ENCODE measurements around the gene WDR88. TPM values are rescaled to one million over a fixed set of nuclear protein-coding genes. Genes with fewer than 3 reads are reported as not detected.

WDR88 gene
- total and polyA plus RNA-seq, 2 of the 4 experiments (the other 2 are of a cell fraction), result not detected

DNA sequence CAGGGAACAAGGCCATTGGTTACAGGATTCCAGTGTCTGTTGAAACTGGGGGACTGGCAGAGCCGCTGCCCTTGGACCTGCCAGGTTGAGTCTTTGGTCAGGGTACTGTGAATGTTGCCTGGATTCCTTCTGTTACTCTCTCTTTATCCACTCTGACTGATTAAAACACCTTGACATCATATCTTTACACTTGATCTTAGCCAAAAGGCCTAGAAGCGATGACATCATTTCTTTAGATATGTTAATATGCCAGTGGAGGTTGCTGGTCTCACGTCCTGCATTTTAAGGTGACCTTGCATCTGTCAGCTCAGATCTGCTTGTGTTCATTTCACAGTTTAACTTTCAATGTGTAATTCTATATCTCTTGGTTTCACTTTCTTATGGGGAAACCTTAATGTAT is 41.7 kb upstream of the WDR88 start:
- CTCF ChIA-PET, result interaction anchor here (1.4 kb wide), 1 partner anchor 114 kb away, joined by 3 read pairs; no protein-coding TSS in a partner anchor
- in situ Hi-C loops (cut with MboI; ENCODE audit: low sequenced_read_pairs) (no loop called here), dilution Hi-C loops (cut with HindIII; ENCODE audit: low sequenced_read_pairs, unreplicated experiment) (no loop called here), intact Hi-C loops (cut with micrococcal nuclease) (no loop called here)
- no peak overlapping the region for H4K91ac ChIP-seq (ENCODE audit: insufficient read depth, low read depth, low read length)
- no peak overlapping the region for H4K8ac ChIP-seq (ENCODE audit: low read depth in 2 of 2, low read length in 2 of 2)
- no CpG with 5 or more reads among the region's 3 CpGs for WGBS, 2 experiments (ENCODE audit: extremely low coverage in 2 of 2, insufficient read length in 1 of 2)
- H2AK5ac ChIP-seq (ENCODE audit: low read depth, low read length), result no peak overlapping the region
- no peak overlapping the region for H2BK20ac ChIP-seq (ENCODE audit: low read depth, low read length)
- H3K9me3 ChIP-seq (ENCODE audit: control insufficient read depth, insufficient read depth, low read length), result no peaks in the 10 kb centered on the region
- H3K18ac ChIP-seq (ENCODE audit: low read depth, low read length), result no peak overlapping the region
- H4K20me1 ChIP-seq (ENCODE audit: insufficient read depth, low read length), result no peaks in the 10 kb centered on the region
- no peak overlapping the region for H3K4me2 ChIP-seq (ENCODE audit: low read depth, low read length)
- TF ChIP-seq FOS (IDR thresholded peaks at IDR 0.05; ENCODE audit: low read depth, low read length), result no peak
- no peak for TF ChIP-seq MAZ (IDR thresholded peaks at IDR 0.05; ENCODE audit: borderline replicate concordance, low read depth, low read length)
- TF ChIP-seq, protein P1, sequence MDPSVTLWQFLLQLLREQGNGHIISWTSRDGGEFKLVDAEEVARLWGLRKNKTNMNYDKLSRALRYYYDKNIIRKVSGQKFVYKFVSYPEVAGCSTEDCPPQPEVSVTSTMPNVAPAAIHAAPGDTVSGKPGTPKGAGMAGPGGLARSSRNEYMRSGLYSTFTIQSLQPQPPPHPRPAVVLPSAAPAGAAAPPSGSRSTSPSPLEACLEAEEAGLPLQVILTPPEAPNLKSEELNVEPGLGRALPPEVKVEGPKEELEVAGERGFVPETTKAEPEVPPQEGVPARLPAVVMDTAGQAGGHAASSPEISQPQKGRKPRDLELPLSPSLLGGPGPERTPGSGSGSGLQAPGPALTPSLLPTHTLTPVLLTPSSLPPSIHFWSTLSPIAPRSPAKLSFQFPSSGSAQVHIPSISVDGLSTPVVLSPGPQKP (IDR thresholded peaks at IDR 0.05; ENCODE audit: borderline replicate concordance, low read depth, low read length), result no peak
- TF ChIP-seq RAD21 (IDR thresholded peaks at IDR 0.05; ENCODE audit: low read length), result no peak
- no peak overlapping the region for H2AFZ ChIP-seq (replicated peaks; ENCODE audit: low read length, poor library complexity)
- H2BK120ac ChIP-seq (ENCODE audit: low read depth, low read length), result no peak overlapping the region
- no peak overlapping the region for H2AK9ac ChIP-seq (replicated peaks; ENCODE audit: low read depth, low read length, poor library complexity)
- no peaks in the 10 kb centered on the region for H3K4me1 ChIP-seq (ENCODE audit: control insufficient read depth, insufficient read depth, low read length)
- no TSS peak for BruUV-seq (replicated peaks)
- peaks cover 37% of the 10 kb centered on the region for H3K36me3 ChIP-seq (ENCODE audit: control insufficient read depth, insufficient read depth, low read length)
- H3K56ac ChIP-seq (ENCODE audit: extremely low read depth, insufficient read depth, low read length), result no peak overlapping the region
- no peak overlapping the region for H2BK15ac ChIP-seq (ENCODE audit: low read depth, low read length)
- H2BK5ac ChIP-seq (ENCODE audit: low read depth, low read length, poor library complexity, severe bottlenecking), result no peak overlapping the region
- no peak overlapping the region for H4K5ac ChIP-seq (ENCODE audit: low read depth, low read length)
- 0 out of 2 replicates have a peak, but pooled peaks cover 4% of the 10 kb centered on the region for H3K9me1 ChIP-seq (ENCODE audit: insufficient read depth, low read length)
- POLR2A ChIA-PET (ENCODE audit: unreplicated experiment), result no interaction called here
- ATAC-seq (ENCODE audit: low read depth) (no peak), DNase-seq (no peak)
- no peaks in the 10 kb centered on the region for H3K27me3 ChIP-seq (ENCODE audit: control insufficient read depth, insufficient read depth, low read length)
- no peak overlapping the region for H3K27ac ChIP-seq (ENCODE audit: insufficient read depth, low read length)
- no peak overlapping the region for H3K9ac ChIP-seq (ENCODE audit: low read depth, low read length)
- no peak overlapping the region for H3K23ac ChIP-seq (ENCODE audit: low read depth, low read length)
- H3K14ac ChIP-seq (replicated peaks; ENCODE audit: low read depth, low read length), result no peak overlapping the region
- H3K4ac ChIP-seq (ENCODE audit: low read depth, low read length), result no peak overlapping the region
- H3K4me3 ChIP-seq (ENCODE audit: insufficient read depth, low read depth, low read length), result no peak overlapping the region
- no peaks in the 10 kb centered on the region; a peak in 1 of 4 replicates for H3K79me1 ChIP-seq (ENCODE audit: low read depth in 1 of 2, low read length in 2 of 2)

All from IMR-90 (cell line).